ENCODE data around the gene ST14.
"Not testable (repeated sequence)": the region's sequence is repeated elsewhere in the genome, so short reads cannot be mapped to it uniquely, and the experiment has no call there.

GRCh38 chr11:130233486-130233885, 73.9 kb downstream of the ST14 start:
- not testable (repeated sequence) for TF ChIP-seq TAF1 (IDR thresholded peaks at IDR 0.05; ENCODE audit: borderline replicate concordance, low read depth, low read length); POLR2A (IDR thresholded peaks at IDR 0.05; ENCODE audit: low read depth, low read length)
